ENCODE results near the gene CLTC. TPM values are rescaled to one million over a fixed set of nuclear protein-coding genes. Genes with fewer than 3 reads are reported as not detected.
A peak's percentile ranks its signal among the peaks of the same experiment; 100 is the strongest.

CLTC gene
- polyA plus RNA-seq, 2 of the 4 experiments (the other 2 are of a cell fraction), result 183 to 360 TPM

- 94% methylated on average over 5 of the region's 5 CpGs for WGBS (ENCODE audit: missing lambda C conversion rate)
- ATAC-seq (peak in 1 of 2 experiments; percentile 35; a peak in 2 of 6 replicates), FAIRE-seq (peak; percentile 76), DNase-seq (ENCODE audit: low read depth in 1 of 2, low spot score in 1 of 2) (no peak)
- POLR2A ChIA-PET, result no interaction called here
- CTCF ChIA-PET, result interaction anchor here (1.0 to 4.6 kb wide), 5 partner anchors 11 to 181 kb away, joined by 3 to 33 read pairs (median 5); partner anchors contain the start of genes PTRH2 and VMP1
- no peak overlapping the region for H3K4me2 ChIP-seq
- TF ChIP-seq KDM1A (IDR thresholded peaks at IDR 0.05; ENCODE audit: low read depth), result no peak
- H3K4me1 ChIP-seq, result peaks cover 24% of the 10 kb centered on the region
- H3K4me3 ChIP-seq, result no peak overlapping the region
- no peaks in the 10 kb centered on the region for H3K9me3 ChIP-seq
- H3K27ac ChIP-seq, result no peak overlapping the region
Observed at GRCh38 chr17:59734226-59734625, 114.5 kb downstream of the CLTC start.

DNA sequence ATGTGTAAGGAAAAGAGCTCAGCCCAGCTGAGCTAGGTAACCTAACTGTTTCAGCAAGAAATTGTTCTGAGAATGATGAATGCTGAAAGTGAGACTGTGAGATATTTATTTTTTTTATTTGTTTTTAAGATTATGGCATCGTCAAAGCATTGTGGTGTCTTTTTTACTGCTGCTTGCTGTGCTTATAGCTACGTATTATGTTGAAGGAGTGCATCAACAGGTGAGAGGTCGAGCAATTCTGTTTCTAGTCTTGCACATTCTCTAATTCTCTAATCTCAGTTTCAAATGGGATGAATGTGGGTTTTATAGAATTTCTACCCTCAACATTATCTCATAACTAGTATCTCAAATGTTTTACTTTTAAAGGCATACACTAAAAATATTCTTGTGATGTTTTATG is 117.6 kb downstream of the CLTC start:
- H3K27ac ChIP-seq, result no peak overlapping the region
- ATAC-seq (no peak), FAIRE-seq (no peak), DNase-seq (ENCODE audit: low read depth in 1 of 2, low spot score in 1 of 2) (no peak)
- no peak overlapping the region for H3K4me2 ChIP-seq
- no peaks in the 10 kb centered on the region for H3K9me3 ChIP-seq
- TF ChIP-seq, protein P1, sequence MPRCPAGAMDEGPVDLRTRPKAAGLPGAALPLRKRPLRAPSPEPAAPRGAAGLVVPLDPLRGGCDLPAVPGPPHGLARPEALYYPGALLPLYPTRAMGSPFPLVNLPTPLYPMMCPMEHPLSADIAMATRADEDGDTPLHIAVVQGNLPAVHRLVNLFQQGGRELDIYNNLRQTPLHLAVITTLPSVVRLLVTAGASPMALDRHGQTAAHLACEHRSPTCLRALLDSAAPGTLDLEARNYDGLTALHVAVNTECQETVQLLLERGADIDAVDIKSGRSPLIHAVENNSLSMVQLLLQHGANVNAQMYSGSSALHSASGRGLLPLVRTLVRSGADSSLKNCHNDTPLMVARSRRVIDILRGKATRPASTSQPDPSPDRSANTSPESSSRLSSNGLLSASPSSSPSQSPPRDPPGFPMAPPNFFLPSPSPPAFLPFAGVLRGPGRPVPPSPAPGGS (IDR thresholded peaks at IDR 0.05), result no peak
- TF ChIP-seq, protein P2, sequence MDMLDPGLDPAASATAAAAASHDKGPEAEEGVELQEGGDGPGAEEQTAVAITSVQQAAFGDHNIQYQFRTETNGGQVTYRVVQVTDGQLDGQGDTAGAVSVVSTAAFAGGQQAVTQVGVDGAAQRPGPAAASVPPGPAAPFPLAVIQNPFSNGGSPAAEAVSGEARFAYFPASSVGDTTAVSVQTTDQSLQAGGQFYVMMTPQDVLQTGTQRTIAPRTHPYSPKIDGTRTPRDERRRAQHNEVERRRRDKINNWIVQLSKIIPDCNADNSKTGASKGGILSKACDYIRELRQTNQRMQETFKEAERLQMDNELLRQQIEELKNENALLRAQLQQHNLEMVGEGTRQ (IDR thresholded peaks at IDR 0.05), result no peak
- TF ChIP-seq MYC (IDR thresholded peaks at IDR 0.05; ENCODE audit: borderline replicate concordance, low read length) (no peak), SREBF2 (IDR thresholded peaks at IDR 0.05) (no peak)
- H3K4me1 ChIP-seq, result no peaks in the 10 kb centered on the region
- 84% methylated on average over 3 of the region's 3 CpGs for WGBS (ENCODE audit: missing lambda C conversion rate)
- CTCF ChIA-PET, result interaction anchor here (0.9 to 2.7 kb wide), 5 partner anchors 9 to 123 kb away, joined by 3 to 15 read pairs (median 5); no protein-coding TSS in a partner anchor
- POLR2A ChIA-PET, result no interaction called here
- no peak overlapping the region for H3K4me3 ChIP-seq

- Histone ChIP-seq H3K9me3 (peaks cover 16% of the 10 kb centered on the region), H3K27ac (no peak overlapping the region), H3K4me3 (no peak overlapping the region), H3K4me1 (peaks cover 13% of the 10 kb centered on the region), H3K4me2 (no peak overlapping the region)
- WGBS (ENCODE audit: missing lambda C conversion rate), result 97% methylated on average over 4 of the region's 4 CpGs
- CTCF ChIA-PET, result interaction anchor here (0.7 to 4.3 kb wide), 3 partner anchors 10 to 414 kb away, joined by 3 to 33 read pairs (median 3); no protein-coding TSS in a partner anchor
- DNase-seq (ENCODE audit: low read depth in 1 of 2, low spot score in 1 of 2) (no peak), ATAC-seq (no peak), FAIRE-seq (peak; percentile 51)
- POLR2A ChIA-PET, result no interaction called here
- TF ChIP-seq ESRRA (IDR thresholded peaks at IDR 0.05; ENCODE audit: borderline replicate concordance, low read length) (no peak), MAFK (IDR thresholded peaks at IDR 0.05; ENCODE audit: partially characterized antibody) (peak; percentile 84), FOXS1 (CRISPR knock-in tag; IDR thresholded peaks at IDR 0.05) (no peak), CHD4 (IDR thresholded peaks at IDR 0.05; ENCODE audit: borderline replicate concordance) (0 out of 2 replicates have a peak, but pooled peaks have one; percentile 23)
Observed at GRCh38 chr17:59743842-59744241, 124.1 kb downstream of the CLTC start.

GRCh38 chr17:59745040-59745439 is 125.3 kb downstream of the CLTC start:
- H3K27ac ChIP-seq, result no peak overlapping the region
- H3K4me2 ChIP-seq, result no peak overlapping the region
- H3K4me1 ChIP-seq, result peaks cover 25% of the 10 kb centered on the region
- DNase-seq (ENCODE audit: low read depth in 1 of 2, low spot score in 1 of 2) (no peak), FAIRE-seq (no peak), ATAC-seq (no peak)
- 89% methylated on average over 2 of the region's 2 CpGs for WGBS (ENCODE audit: missing lambda C conversion rate)
- ChIA-PET POLR2A (no interaction called here), CTCF (interaction anchor here (0.7 to 11.9 kb wide), 12 partner anchors 8 to 295 kb away, joined by 3 to 244 read pairs (median 7); no protein-coding TSS in a partner anchor)
- peaks cover 16% of the 10 kb centered on the region for H3K9me3 ChIP-seq
- H3K4me3 ChIP-seq, result no peak overlapping the region
- TF ChIP-seq PHF8 (IDR thresholded peaks at IDR 0.05; ENCODE audit: borderline replicate concordance, low read depth) (no peak), CEBPB (IDR thresholded peaks at IDR 0.05) (no peak), CBX2 (IDR thresholded peaks at IDR 0.05; ENCODE audit: borderline replicate concordance, low read depth) (no peak)

Other genes starting within 250 kb of the CLTC start
- gene DHX40, start 54.3 kb upstream of the CLTC start, polyA plus RNA-seq (2011; rRNA removed), result 87.4 and 109 TPM in 2 replicates
- 54.7 to 59.3 TPM (median 55.8 TPM) in 3 replicates for gene DHX40, start 54.3 kb upstream of the CLTC start, polyA plus RNA-seq (2017; fragmentation: RNase III; extraction: RNeasy Plus Mini Kit Qiagen cat#74134 plus additional on column Dnase treatment)
- gene PTRH2, start 87.5 kb downstream of the CLTC start, polyA plus RNA-seq (2011; rRNA removed), result 169 and 171 TPM in 2 replicates
- 109 to 114 TPM (median 111 TPM) in 3 replicates for gene PTRH2, start 87.5 kb downstream of the CLTC start, polyA plus RNA-seq (2017; fragmentation: RNase III; extraction: RNeasy Plus Mini Kit Qiagen cat#74134 plus additional on column Dnase treatment)
- 638 and 726 TPM in 2 replicates for gene VMP1, start 87.8 kb downstream of the CLTC start, polyA plus RNA-seq (2011; rRNA removed)
- 354 to 422 TPM (median 395 TPM) in 3 replicates for gene VMP1, start 87.8 kb downstream of the CLTC start, polyA plus RNA-seq (2017; fragmentation: RNase III; extraction: RNeasy Plus Mini Kit Qiagen cat#74134 plus additional on column Dnase treatment)